GM18909 (cell line): Measurements from ENCODE around the gene CDH5.

Experiments used
- ATAC-seq: cut with Tn5 transposase; IDR thresholded peaks from one replicate; pipeline ENCODE4 v1.9.1; 2021; ENCODE audit warnings: mild to moderate bottlenecking; ENCODE audit not compliant: unreplicated experiment, poor library complexity

CDH5 gene

DNA sequence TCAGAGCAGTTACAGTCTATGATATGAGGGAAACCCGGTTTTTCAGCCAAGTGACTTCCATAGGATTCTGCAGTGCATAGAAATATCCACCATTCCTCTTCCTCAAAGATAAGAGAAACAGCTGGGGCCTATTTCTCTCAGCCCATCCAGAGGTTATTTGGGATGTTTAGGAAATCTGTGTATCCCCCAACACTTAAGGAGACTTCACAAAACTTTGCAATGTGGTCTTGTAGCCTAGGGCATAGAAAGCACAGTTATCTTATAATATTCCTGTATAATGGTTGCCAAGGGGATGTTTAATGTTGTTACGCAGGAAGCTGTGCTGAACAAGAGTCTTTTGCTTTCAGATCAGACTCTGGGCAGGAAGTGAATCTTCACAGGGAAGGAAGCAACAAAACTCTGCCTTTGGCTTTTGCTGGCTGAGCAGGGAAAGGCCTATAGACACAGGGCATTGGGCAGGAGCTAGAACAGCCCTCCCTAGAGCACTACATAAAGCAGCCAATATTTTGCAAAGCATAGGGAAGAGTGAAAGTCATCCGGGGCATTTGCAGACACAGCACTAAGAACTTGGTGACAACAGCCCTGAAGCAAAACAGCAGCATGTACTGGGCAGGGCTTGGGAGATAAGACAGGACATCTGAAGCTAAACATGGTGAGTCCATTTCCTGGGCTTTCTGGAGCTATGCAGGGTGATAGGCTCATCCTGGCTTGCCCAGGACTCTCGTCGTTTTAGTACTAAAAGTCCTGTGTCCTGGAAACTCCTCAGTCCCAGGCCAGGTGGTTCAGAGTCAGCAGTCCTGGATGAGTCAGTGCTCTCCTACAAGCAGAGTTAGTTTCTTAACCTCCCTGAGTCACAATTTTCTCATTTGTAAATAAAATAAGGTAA lies 41.9 kb downstream of the CDH5 start:
- no peak for ATAC-seq

- no peak for ATAC-seq
These were observed 42.7 kb downstream of the CDH5 start for GRCh38 chr16:66409156-66409555.

DNA sequence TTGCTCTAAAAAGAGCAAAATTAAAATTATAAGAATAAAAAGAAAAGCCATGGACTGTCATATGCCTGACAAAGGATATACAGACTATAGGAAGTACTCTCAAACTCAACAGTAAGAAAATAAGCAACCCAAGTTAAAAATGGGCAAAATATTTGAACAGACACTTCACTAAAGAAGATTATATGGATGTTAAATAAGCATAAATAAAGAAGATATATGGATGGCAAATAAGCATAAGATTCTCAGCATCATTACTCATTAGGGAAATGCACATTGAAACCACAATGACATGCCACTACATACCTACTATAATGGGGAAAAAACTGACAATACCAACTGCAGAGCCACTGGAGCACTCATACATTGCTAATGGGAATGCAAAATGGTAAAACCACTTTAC lies 45.7 kb downstream of the CDH5 start:
- ATAC-seq: no peak

- ATAC-seq: no peak
These were observed 48.4 kb downstream of the CDH5 start for GRCh38 chr16:66414891-66415290.

GRCh38 chr16:66416136-66416535 lies 49.6 kb downstream of the CDH5 start:
- no peak for ATAC-seq

GRCh38 chr16:66416939-66417700 lies 50.6 kb downstream of the CDH5 start:
- ATAC-seq: no peak

- ATAC-seq: no peak
These were observed 51.9 kb downstream of the CDH5 start for GRCh38 chr16:66418165-66418962.

- no peak for ATAC-seq
These were observed 53.0 kb downstream of the CDH5 start for GRCh38 chr16:66419527-66419926.

DNA sequence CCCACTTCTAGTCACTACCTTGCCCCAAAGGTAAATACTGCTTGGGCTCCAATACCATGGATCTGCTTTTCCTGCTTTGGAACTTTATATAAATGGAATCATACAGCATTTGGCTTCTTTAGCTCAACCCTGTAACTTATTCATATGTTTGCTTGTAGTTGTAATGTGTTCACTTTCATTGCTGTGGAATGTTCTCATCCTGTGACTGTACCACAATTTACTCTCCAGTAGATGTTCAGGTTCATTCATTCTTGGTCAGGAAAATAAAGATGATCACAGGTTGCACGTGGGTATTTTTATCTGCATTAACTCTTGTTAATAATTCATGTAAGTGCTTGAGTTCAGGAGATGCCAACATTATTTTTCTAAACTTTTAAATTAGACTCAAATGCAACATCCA lies 53.9 kb downstream of the CDH5 start:
- ATAC-seq: no peak

DNA sequence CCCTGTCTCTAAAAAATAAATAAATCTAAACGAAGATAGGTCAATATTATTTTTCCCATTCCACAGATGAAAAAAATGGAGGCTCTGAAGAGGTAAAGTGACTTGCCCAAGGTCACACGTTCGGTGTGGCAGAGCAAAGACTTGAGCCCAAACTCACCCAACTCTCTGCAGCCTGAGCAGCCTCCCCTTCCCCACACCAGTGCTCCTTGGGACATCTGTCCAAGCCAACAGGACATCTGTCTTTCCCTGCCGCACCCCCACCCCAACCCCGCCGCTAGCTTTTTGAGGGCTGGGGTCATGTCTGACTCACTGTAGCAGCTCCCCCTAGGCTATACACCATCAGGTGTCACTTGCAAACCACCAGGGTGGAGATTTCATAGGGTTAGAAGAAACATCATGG lies 55.4 kb downstream of the CDH5 start:
- no peak for ATAC-seq

- ATAC-seq: no peak
These were observed 55.9 kb downstream of the CDH5 start for GRCh38 chr16:66422366-66422765.

- no peak for ATAC-seq
These were observed 56.7 kb downstream of the CDH5 start for GRCh38 chr16:66423177-66423576.

- ATAC-seq: no peak
These were observed 59.2 kb downstream of the CDH5 start for GRCh38 chr16:66425651-66426050.

GRCh38 chr16:66426112-66427035 lies 59.9 kb downstream of the CDH5 start:
- no peak for ATAC-seq

- no peak for ATAC-seq
These were observed 60.8 kb downstream of the CDH5 start, which contains the start of gene BEAN1 for GRCh38 chr16:66427036-66427860. BEAN1 (plus strand) TSS chr16:66427295; CDS start chr16:66437677, 10,382 bp downstream.

DNA sequence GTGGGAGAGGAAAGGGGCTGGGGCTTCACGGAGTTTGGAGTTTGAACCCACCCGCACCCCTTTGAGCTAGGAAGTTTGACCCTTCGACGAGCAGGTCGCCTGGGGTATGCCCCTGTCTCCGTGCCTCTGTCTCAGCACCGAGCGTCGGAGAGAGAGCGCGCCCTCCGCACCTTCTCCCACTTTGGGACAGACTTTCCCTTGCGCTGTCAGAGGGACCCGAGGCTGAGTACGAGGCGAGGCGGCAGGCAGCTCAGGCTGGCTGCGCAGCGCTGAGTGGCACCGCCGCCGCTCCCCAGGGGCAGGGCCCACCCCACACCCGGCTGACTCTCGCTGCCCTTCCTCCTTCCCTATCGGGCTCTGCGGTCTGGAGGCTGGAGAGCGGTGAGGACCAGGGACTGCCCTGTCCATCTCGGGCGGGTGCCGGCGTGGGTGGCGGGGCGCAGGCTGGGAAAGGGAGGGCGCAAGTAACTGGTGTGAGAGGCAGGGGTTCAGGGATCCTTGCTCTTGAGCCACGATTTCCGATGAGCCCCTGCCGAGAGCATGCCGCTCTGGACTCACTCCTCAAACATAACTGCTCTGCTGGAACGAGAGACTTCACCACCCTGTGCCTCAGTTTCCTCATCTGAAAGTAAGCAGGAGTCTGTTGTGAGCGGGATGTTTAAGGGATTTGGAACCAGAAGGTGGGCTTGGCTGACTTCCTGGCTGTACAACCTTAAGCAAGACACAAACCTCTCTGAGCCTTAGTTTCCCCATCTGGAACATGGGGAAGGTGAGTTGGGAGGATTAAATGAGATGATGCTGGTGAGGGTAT lies 61.6 kb downstream of the CDH5 start:
- no peak for ATAC-seq

- ATAC-seq: no peak
These were observed 62.3 kb downstream of the CDH5 start for GRCh38 chr16:66428682-66429251.
